Calu3 (cell line): Measurements from ENCODE around the gene MPP4. TPM values are rescaled to one million over a fixed set of nuclear protein-coding genes. Genes with fewer than 3 reads are reported as not detected.

Experiments
- BruUV-seq: library from RNA; stranded (reverse); fragments of 400-500 nt; replicated peaks from 2 replicates; lab custom pipeline; 2021; lab: Mats Ljungman, UMichigan
- CTCF ChIA-PET: fragments of 300-600 bp; sonication (Branson Sonifier 250); formaldehyde crosslinking; loops from one replicate; lab custom pipeline; 2022; ENCODE audit warnings: antibody characterized with exemption; lab: Charles Lee
- DNase-seq: peaks from one replicate; pipeline ENCODE4 v3.0.0; 2022
- H3K27ac Mint-ChIP-seq: one replicate; pipeline ENCODE4 v1.8.0; 2022; ENCODE audit warnings: mixed read lengths; ENCODE audit not compliant: unreplicated experiment
- H3K27me3 Mint-ChIP-seq: one replicate; pipeline ENCODE4 v1.8.0; 2022; ENCODE audit warnings: mixed read lengths; ENCODE audit not compliant: unreplicated experiment
- H3K36me3 Mint-ChIP-seq: one replicate; pipeline ENCODE4 v1.8.0; 2022; ENCODE audit warnings: mild to moderate bottlenecking, moderate library complexity, mixed read lengths; ENCODE audit not compliant: insufficient read depth, unreplicated experiment
- H3K4me1 Mint-ChIP-seq: one replicate; pipeline ENCODE4 v1.8.0; 2022; ENCODE audit warnings: mild to moderate bottlenecking, low read depth, mixed read lengths; ENCODE audit not compliant: unreplicated experiment
- H3K4me3 Mint-ChIP-seq: one replicate; pipeline ENCODE4 v1.8.0; 2022; ENCODE audit warnings: mild to moderate bottlenecking, low read depth, moderate library complexity, mixed read lengths; ENCODE audit not compliant: unreplicated experiment
- H3K9me3 Mint-ChIP-seq: one replicate; pipeline ENCODE4 v1.8.0; 2022; ENCODE audit warnings: low read depth, mixed read lengths; ENCODE audit not compliant: unreplicated experiment
- CTCF ChIP-seq: fragments of 200-600 bp; IDR thresholded peaks from one replicate; pipeline ENCODE4 v1.8.0; 2022; ENCODE audit warnings: antibody characterized with exemption; ENCODE audit not compliant: unreplicated experiment
- intact Hi-C: fragments of 100-400 bp; cut with micrococcal nuclease; formaldehyde crosslinking; loops from one replicate; pipeline ENCODE4 v1.10.0; 2022; ENCODE audit not compliant: unreplicated experiment
- total RNA-seq: library from RNA; stranded (reverse); gene quantifications from 2 replicates; pipeline ENCODE4 v1.2.3, GENCODE V29; 2022

The MPP4 gene
- total RNA-seq, 1 experiment from 2014 or later = not detected

GRCh38 chr2:201656102-201656501 lies 42.3 kb downstream of the MPP4 start:
- H3K36me3 Mint-ChIP-seq = no peaks in the 10 kb centered on the region
- no TSS peak for BruUV-seq
- no peak overlapping the region for H3K27ac Mint-ChIP-seq
- no peaks in the 10 kb centered on the region for H3K4me1 Mint-ChIP-seq
- H3K27me3 Mint-ChIP-seq = no peaks in the 10 kb centered on the region
- no peak overlapping the region for H3K4me3 Mint-ChIP-seq
- intact Hi-C loops = no loop called here
- no peak for DNase-seq
- CTCF ChIA-PET = no interaction called here
- no peaks in the 10 kb centered on the region for H3K9me3 Mint-ChIP-seq
- no peak for TF ChIP-seq CTCF

- H3K4me1 Mint-ChIP-seq = no peaks in the 10 kb centered on the region
- TF ChIP-seq CTCF = no peak
- BruUV-seq = no TSS peak
- no peak for DNase-seq
- CTCF ChIA-PET = no interaction called here
- no peak overlapping the region for H3K27ac Mint-ChIP-seq
- no peaks in the 10 kb centered on the region for H3K27me3 Mint-ChIP-seq
- H3K36me3 Mint-ChIP-seq = no peaks in the 10 kb centered on the region
- H3K9me3 Mint-ChIP-seq = no peaks in the 10 kb centered on the region
- no peak overlapping the region for H3K4me3 Mint-ChIP-seq
- intact Hi-C loops = no loop called here
Observed at GRCh38 chr2:201654616-201655384, 43.6 kb downstream of the MPP4 start.

- H3K4me3 Mint-ChIP-seq = no peak overlapping the region
- intact Hi-C loops = no loop called here
- H3K27me3 Mint-ChIP-seq = no peaks in the 10 kb centered on the region
- DNase-seq = no peak
- no peaks in the 10 kb centered on the region for H3K9me3 Mint-ChIP-seq
- BruUV-seq = no TSS peak
- TF ChIP-seq CTCF = no peak
- H3K36me3 Mint-ChIP-seq = no peaks in the 10 kb centered on the region
- no peaks in the 10 kb centered on the region for H3K4me1 Mint-ChIP-seq
- CTCF ChIA-PET = interaction anchor here (0.6 kb wide), 1 partner anchor 1584 kb away, joined by 6 read pairs; no protein-coding TSS in a partner anchor
- no peak overlapping the region for H3K27ac Mint-ChIP-seq
Observed at GRCh38 chr2:201653221-201653620, 45.2 kb downstream of the MPP4 start.

- CTCF ChIA-PET = no interaction called here
- Mint-ChIP-seq H3K36me3 (no peaks in the 10 kb centered on the region), H3K27me3 (no peaks in the 10 kb centered on the region), H3K4me1 (peaks cover 1% of the 10 kb centered on the region), H3K9me3 (no peaks in the 10 kb centered on the region), H3K27ac (no peak overlapping the region), H3K4me3 (no peak overlapping the region)
- no peak for DNase-seq
- no TSS peak for BruUV-seq
- intact Hi-C loops = loop anchor here (10.0 kb wide), 1 partner anchor 415 kb away; no protein-coding TSS in a partner anchor
- no peak for TF ChIP-seq CTCF
Observed at GRCh38 chr2:201649442-201649841, 49.0 kb downstream of the MPP4 start.
